ENCODE measurements around the gene LRRC23.
A peak's percentile ranks its signal among the peaks of the same experiment; 100 is the strongest.
"Not testable (repeated sequence)": the region's sequence is repeated elsewhere in the genome, so short reads cannot be mapped to it uniquely, and the experiment has no call there.

LRRC23 gene

DNA sequence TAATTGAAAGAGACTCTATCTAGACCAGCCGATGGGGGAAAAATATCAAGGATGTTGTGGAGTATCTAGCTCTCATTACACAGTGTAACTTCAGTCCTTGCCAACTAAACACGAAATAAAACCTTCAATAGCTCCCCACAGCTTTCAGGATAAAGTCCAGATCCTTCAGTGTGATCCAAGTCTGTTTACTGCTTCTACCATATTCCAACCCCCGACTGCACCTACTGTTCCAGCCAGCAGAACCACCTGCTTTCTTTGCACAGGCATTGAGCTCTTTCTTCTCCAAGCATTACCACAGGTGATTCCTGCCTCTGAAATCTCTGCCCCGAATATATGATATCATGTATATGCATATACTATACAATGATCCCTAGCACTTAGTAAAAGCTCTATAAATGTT, 2.2 kb upstream of the LRRC23 start:
- no peak overlapping the region for H3K4me3 ChIP-seq (ENCODE audit: low read depth, low read length)
- no peak for TF ChIP-seq CTCF (IDR thresholded peaks at IDR 0.05; ENCODE audit: low read depth, low read length)

- no peak for TF ChIP-seq CTCF (IDR thresholded peaks at IDR 0.05; ENCODE audit: low read depth, low read length)
- no peak overlapping the region for H3K4me3 ChIP-seq (ENCODE audit: low read depth, low read length)
Observed at GRCh38 chr12:6903722-6904121, 900 bp upstream of the LRRC23 start.

GRCh38 chr12:6905414-6906040, 905 bp downstream of the LRRC23 start:
- H3K4me3 ChIP-seq (ENCODE audit: low read depth, low read length): peak overlapping the region; percentile 70
- TF ChIP-seq CTCF (IDR thresholded peaks at IDR 0.05; ENCODE audit: low read depth, low read length): no peak

DNA sequence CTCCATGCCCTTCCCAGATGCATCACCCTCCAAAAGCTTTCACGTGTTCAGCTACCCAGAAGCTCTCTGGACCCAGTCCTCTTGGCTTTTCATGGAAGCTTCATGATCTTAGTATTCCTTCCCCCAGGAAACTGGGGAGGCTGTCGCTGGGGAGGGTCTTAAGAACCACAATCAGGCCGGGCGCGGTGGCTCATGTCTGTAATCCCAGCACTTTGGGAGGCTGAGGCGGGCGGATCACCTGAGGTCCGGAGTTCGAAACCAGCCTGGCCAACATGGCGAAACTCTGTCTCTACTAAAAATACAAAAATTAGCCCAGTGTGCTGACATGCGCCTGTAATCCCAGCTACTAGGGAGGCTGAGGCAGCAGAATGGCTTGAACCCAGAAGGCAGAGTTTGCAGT, 3.5 kb downstream of the LRRC23 start:
- H3K4me3 ChIP-seq (ENCODE audit: low read depth, low read length): not testable (repeated sequence)

GRCh38 chr12:6909421-6910145, 5.0 kb downstream of the LRRC23 start:
- TF ChIP-seq CTCF (IDR thresholded peaks at IDR 0.05; ENCODE audit: low read depth, low read length): no peak
- no peak overlapping the region for H3K4me3 ChIP-seq (ENCODE audit: low read depth, low read length)

DNA sequence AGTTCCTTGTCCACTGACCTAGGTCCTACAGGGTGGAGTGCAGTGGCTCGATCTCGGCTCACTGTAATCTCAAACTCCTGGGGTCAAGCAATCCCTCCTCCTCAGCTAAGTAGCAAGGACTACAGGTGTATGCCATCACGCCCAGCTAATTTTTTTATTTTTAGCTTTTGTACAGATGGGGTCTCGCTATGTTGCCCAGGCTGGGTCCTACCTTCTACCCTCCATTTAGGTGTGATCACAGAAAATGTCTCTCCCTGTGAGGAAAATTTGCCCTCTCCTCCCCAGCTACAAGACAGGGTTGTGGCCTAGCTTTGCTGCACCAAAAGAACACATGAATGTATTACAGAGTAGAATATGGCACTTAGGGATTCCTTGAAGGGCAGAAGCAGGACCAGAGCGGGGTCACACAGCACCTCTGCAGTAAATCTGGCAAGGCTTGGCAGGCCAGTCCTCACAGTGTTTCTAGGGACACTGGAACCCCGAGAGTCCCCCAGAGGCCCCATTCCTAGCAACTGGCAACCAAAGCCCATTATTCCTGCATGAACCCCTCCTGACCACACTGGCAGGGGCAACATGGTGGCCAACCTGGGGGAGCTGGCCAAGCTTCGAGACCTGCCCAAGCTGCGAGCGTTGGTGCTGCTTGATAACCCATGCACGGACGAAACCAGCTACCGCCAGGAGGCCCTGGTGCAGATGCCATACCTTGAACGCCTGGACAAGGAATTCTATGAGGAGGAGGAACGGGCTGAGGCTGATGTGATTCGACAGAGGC, 7.7 kb downstream of the LRRC23 start:
- H3K4me3 ChIP-seq (ENCODE audit: low read depth, low read length): no peak overlapping the region
- no peak for TF ChIP-seq CTCF (IDR thresholded peaks at IDR 0.05; ENCODE audit: low read depth, low read length)

- peak within 1 kb of the TSS; percentile 78 for H3K4me3 ChIP-seq (ENCODE audit: low read depth, low read length)
Observed at GRCh38 chr12:6914246-6914946, 9.8 kb downstream of the LRRC23 start, which contains the start of gene ENO2. Gene ENO2, plus strand, starts transcription at chr12:6914580. Its CDS starts 1,253 bp downstream, at chr12:6915833.

More at GRCh38 chr12:6914246-6914946, 9.8 kb downstream of the LRRC23 start, which contains the start of gene ENO2:
- no peak for TF ChIP-seq CTCF (IDR thresholded peaks at IDR 0.05; ENCODE audit: low read depth, low read length)

Measured in WI38 (cell line).